Stimulated activated CD4-positive, alpha-beta T cell treated with anti-CD3 and anti-CD28 coated beads, Interleukin-1b, Interleukin-23, amount 100 ng/mL, for 4 hours (primary cell): ENCODE measurements around the gene F7.

Source experiments
- DNase-seq, 2 donors: peaks; one replicate each; pipeline ENCODE4 v3.0.0-alpha.2; 2020; ENCODE audit warnings: low read depth in 2 of 2

The F7 gene

GRCh38 chr13:113117911-113118260, 12.3 kb downstream of the F7 start:
- DNase-seq, result no peak

GRCh38 chr13:113118261-113119021, 12.8 kb downstream of the F7 start:
- no peak for DNase-seq

- DNase-seq, result no peak
Measured at GRCh38 chr13:113119166-113119821, 13.7 kb downstream of the F7 start.

- DNase-seq, result no peak
Measured at GRCh38 chr13:113119822-113120189, 14.2 kb downstream of the F7 start.

GRCh38 chr13:113120300-113121182, 14.9 kb downstream of the F7 start:
- no peak for DNase-seq

GRCh38 chr13:113121183-113121927, 15.8 kb downstream of the F7 start:
- DNase-seq, result no peak

GRCh38 chr13:113121928-113122471, 16.4 kb downstream of the F7 start:
- DNase-seq, result no peak

- no peak for DNase-seq
Measured at GRCh38 chr13:113122550-113123225, 17.1 kb downstream of the F7 start, which contains the start of gene F10. Gene F10, plus strand, starts transcription at chr13:113122799. Its CDS starts 57 bp downstream, at chr13:113122856.

- no peak for DNase-seq
Measured at GRCh38 chr13:113123226-113124201, 17.9 kb downstream of the F7 start.

- DNase-seq, result no peak
Measured at GRCh38 chr13:113124211-113124970, 18.8 kb downstream of the F7 start.

GRCh38 chr13:113125506-113126264, 20.1 kb downstream of the F7 start:
- DNase-seq, result no peak

- DNase-seq, result no peak
Measured at GRCh38 chr13:113126265-113127150, 20.9 kb downstream of the F7 start.

GRCh38 chr13:113129480-113129879, 23.9 kb downstream of the F7 start:
- DNase-seq, result no peak

GRCh38 chr13:113129921-113130750, 24.5 kb downstream of the F7 start:
- peak in 1 of 2 donors; percentile 37 for DNase-seq

GRCh38 chr13:113135281-113135760, 29.7 kb downstream of the F7 start:
- DNase-seq, result no peak

- no peak for DNase-seq
Measured at GRCh38 chr13:113137691-113138298, 32.2 kb downstream of the F7 start.
